Pons (tissue), 1 donor: ENCODE results near the gene ZNF429.
"Not testable (repeated sequence)": the region's sequence is repeated elsewhere in the genome, so short reads cannot be mapped to it uniquely, and the experiment has no call there.

Experiments
- DNase-seq: peaks from one replicate; pipeline ENCODE4 v3.0.0-alpha.2; 2016; ENCODE audit warnings: low spot score

Gene ZNF429

GRCh38 chr19:21513651-21514050 lies 8.2 kb downstream of the ZNF429 start:
- DNase-seq: no peak

GRCh38 chr19:21519488-21519887 lies 14.1 kb downstream of the ZNF429 start:
- DNase-seq: no peak

GRCh38 chr19:21532904-21533303 lies 27.5 kb downstream of the ZNF429 start:
- DNase-seq: no peak

GRCh38 chr19:21536741-21537290 lies 31.4 kb downstream of the ZNF429 start:
- not testable (repeated sequence) for DNase-seq

- DNase-seq: no peak
Observed at GRCh38 chr19:21559444-21559843, 54.0 kb downstream of the ZNF429 start.

- no peak for DNase-seq
Observed at GRCh38 chr19:21564406-21564805, 59.0 kb downstream of the ZNF429 start.

GRCh38 chr19:21566073-21566472 lies 60.7 kb downstream of the ZNF429 start:
- DNase-seq: no peak

GRCh38 chr19:21567806-21568205 lies 62.4 kb downstream of the ZNF429 start:
- DNase-seq: not testable (repeated sequence)

GRCh38 chr19:21568816-21569493 lies 63.6 kb downstream of the ZNF429 start:
- DNase-seq: peak; percentile 93

GRCh38 chr19:21569494-21569865 lies 64.1 kb downstream of the ZNF429 start:
- no peak for DNase-seq

GRCh38 chr19:21571316-21571715 lies 65.9 kb downstream of the ZNF429 start:
- DNase-seq: no peak

GRCh38 chr19:21574607-21575006 lies 69.2 kb downstream of the ZNF429 start:
- no peak for DNase-seq

GRCh38 chr19:21576481-21576880 lies 71.1 kb downstream of the ZNF429 start:
- DNase-seq: no peak

GRCh38 chr19:21580101-21580500 lies 74.7 kb downstream of the ZNF429 start:
- no peak for DNase-seq

- DNase-seq: no peak
Observed at GRCh38 chr19:21580818-21581217, 75.4 kb downstream of the ZNF429 start.

GRCh38 chr19:21581646-21582240 lies 76.3 kb downstream of the ZNF429 start:
- no peak for DNase-seq

- no peak for DNase-seq
Observed at GRCh38 chr19:21584537-21584936, 79.1 kb downstream of the ZNF429 start.

GRCh38 chr19:21585281-21585890 lies 80.0 kb downstream of the ZNF429 start:
- DNase-seq: no peak

GRCh38 chr19:21586311-21587116 lies 81.1 kb downstream of the ZNF429 start:
- DNase-seq: no peak

- no peak for DNase-seq
Observed at GRCh38 chr19:21587117-21587461, 81.7 kb downstream of the ZNF429 start.

GRCh38 chr19:21587549-21587948 lies 82.1 kb downstream of the ZNF429 start:
- no peak for DNase-seq

GRCh38 chr19:21588065-21588601 lies 82.7 kb downstream of the ZNF429 start:
- DNase-seq: no peak
